ENCODE data around the gene LIFR.

LIFR gene

DNA sequence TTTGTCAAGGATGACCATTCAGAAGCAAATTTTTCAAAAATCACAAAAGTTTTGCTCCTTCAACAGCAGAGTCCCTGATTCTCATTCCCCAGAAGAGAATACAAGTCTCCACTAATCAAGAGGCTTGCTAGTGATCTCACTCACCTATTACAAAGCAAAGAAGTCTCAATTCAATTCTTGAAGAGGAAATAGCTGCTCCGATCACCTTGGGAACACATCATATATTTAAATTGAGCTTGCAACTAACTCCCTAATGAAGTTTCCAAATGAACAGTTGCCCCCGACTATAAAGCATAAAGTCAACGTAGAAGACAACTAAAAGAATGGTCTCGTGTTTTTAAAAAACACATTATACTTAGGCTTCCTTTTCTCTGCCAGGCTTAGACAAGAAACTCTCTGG lies 1.6 kb downstream of the LIFR start:
- H3K4me3 ChIP-seq (ENCODE audit: control insufficient read depth, low read depth, low read length): no peak overlapping the region
- no peak for DNase-seq (ENCODE audit: low read depth)
- TF ChIP-seq CTCF (IDR thresholded peaks at IDR 0.05; ENCODE audit: control insufficient read depth, insufficient read depth, low read depth, low read length, missing control alignments): no peak

DNA sequence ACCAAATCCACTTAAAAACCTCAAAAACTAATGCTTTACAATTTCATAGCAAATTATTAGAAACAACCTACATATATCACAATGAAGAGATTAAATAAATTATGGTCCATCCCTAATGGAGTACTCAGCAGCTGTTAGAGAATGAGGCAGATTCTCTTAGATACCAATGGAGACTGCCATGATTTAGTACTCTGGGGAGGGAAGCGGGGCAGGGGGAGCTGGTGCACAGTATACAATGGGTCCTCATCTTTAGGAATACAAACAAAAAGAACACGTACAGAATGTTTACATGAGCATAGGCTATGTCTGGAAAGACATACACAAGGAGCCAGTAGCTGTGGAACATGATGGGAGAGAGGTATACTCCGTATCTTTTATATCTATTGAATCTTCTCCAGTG lies 2.0 kb downstream of the LIFR start:
- DNase-seq (ENCODE audit: low read depth): no peak
- H3K4me3 ChIP-seq (ENCODE audit: control insufficient read depth, low read depth, low read length): no peak overlapping the region
- no peak for TF ChIP-seq CTCF (IDR thresholded peaks at IDR 0.05; ENCODE audit: control insufficient read depth, insufficient read depth, low read depth, low read length, missing control alignments)

GRCh38 chr5:38553001-38553521 lies 3.4 kb downstream of the LIFR start:
- TF ChIP-seq CTCF (IDR thresholded peaks at IDR 0.05; ENCODE audit: control insufficient read depth, insufficient read depth, low read depth, low read length, missing control alignments): no peak
- H3K4me3 ChIP-seq (ENCODE audit: control insufficient read depth, low read depth, low read length): no peak overlapping the region
- DNase-seq (ENCODE audit: low read depth): no peak

- no peak for DNase-seq (ENCODE audit: low read depth)
- TF ChIP-seq CTCF (IDR thresholded peaks at IDR 0.05; ENCODE audit: control insufficient read depth, insufficient read depth, low read depth, low read length, missing control alignments): peak; percentile 69
- H3K4me3 ChIP-seq (ENCODE audit: control insufficient read depth, low read depth, low read length): no peak overlapping the region
Observed at GRCh38 chr5:38551030-38552017, 5.1 kb downstream of the LIFR start.

GRCh38 chr5:38548064-38548759 lies 8.2 kb downstream of the LIFR start:
- no peak for DNase-seq (ENCODE audit: low read depth)
- H3K4me3 ChIP-seq (ENCODE audit: control insufficient read depth, low read depth, low read length): no peak overlapping the region
- no peak for TF ChIP-seq CTCF (IDR thresholded peaks at IDR 0.05; ENCODE audit: control insufficient read depth, insufficient read depth, low read depth, low read length, missing control alignments)

DNA sequence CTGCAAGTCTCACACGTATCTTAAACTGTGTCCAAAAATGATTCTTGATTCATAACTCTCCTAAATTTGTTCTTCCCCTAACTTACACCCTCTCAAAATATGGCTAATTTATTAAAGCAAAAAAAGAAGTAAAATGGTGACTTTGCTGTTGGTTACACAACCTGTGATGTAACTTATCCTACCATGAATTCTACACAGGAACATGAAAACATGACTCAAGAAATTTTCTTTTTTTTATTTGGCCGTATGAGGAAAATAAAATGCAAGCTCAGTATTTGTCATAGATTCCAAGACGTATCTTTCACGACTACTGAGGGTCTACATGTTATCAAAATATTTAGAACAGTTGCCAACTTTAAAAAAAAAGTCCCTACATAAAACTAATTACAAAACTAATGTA lies 9.2 kb downstream of the LIFR start:
- no peak for TF ChIP-seq CTCF (IDR thresholded peaks at IDR 0.05; ENCODE audit: control insufficient read depth, insufficient read depth, low read depth, low read length, missing control alignments)
- no peak for DNase-seq (ENCODE audit: low read depth)
- no peak overlapping the region for H3K4me3 ChIP-seq (ENCODE audit: control insufficient read depth, low read depth, low read length)
